GM19193 (cell line): ENCODE results near the gene ESF1.

Source experiments
- POLR2A ChIP-seq: IDR thresholded peaks from 4 replicates; pipeline ENCODE4 v1.6.1; 2011; ENCODE audit not compliant: insufficient read depth, insufficient read length; ENCODE audit errors: extremely low read depth

ESF1 gene

GRCh38 chr20:13723011-13723410, 61.7 kb downstream of the ESF1 start:
- no peak for TF ChIP-seq POLR2A

- TF ChIP-seq POLR2A: no peak
Observed at GRCh38 chr20:13718171-13718570, 66.5 kb downstream of the ESF1 start.

GRCh38 chr20:13717631-13718044, 67.1 kb downstream of the ESF1 start:
- TF ChIP-seq POLR2A: no peak

- TF ChIP-seq POLR2A: no peak
Observed at GRCh38 chr20:13715171-13715570, 69.5 kb downstream of the ESF1 start.

GRCh38 chr20:13708234-13708633, 76.5 kb downstream of the ESF1 start:
- no peak for TF ChIP-seq POLR2A

- no peak for TF ChIP-seq POLR2A
Observed at GRCh38 chr20:13703265-13703664, 81.5 kb downstream of the ESF1 start.

GRCh38 chr20:13701486-13701885, 83.2 kb downstream of the ESF1 start:
- TF ChIP-seq POLR2A: no peak

- TF ChIP-seq POLR2A: no peak
Observed at GRCh38 chr20:13700761-13701160, 84.0 kb downstream of the ESF1 start.

GRCh38 chr20:13694420-13695150, 90.1 kb downstream of the ESF1 start:
- no peak for TF ChIP-seq POLR2A

- no peak for TF ChIP-seq POLR2A
Observed at GRCh38 chr20:13692802-13693736, 91.7 kb downstream of the ESF1 start.

- TF ChIP-seq POLR2A: no peak
Observed at GRCh38 chr20:13690943-13691342, 93.8 kb downstream of the ESF1 start.

GRCh38 chr20:13687815-13688214, 96.9 kb downstream of the ESF1 start:
- no peak for TF ChIP-seq POLR2A

- no peak for TF ChIP-seq POLR2A
Observed at GRCh38 chr20:13685623-13686022, 99.1 kb downstream of the ESF1 start.

- no peak for TF ChIP-seq POLR2A
Observed at GRCh38 chr20:13684566-13685222, 100.0 kb downstream of the ESF1 start.

- no peak for TF ChIP-seq POLR2A
Observed at GRCh38 chr20:13683833-13684232, 100.9 kb downstream of the ESF1 start.

- TF ChIP-seq POLR2A: no peak
Observed at GRCh38 chr20:13681248-13682125, 103.2 kb downstream of the ESF1 start.
